A673 (cell line): ENCODE data around the gene LTBP2. TPM values are rescaled to one million over a fixed set of nuclear protein-coding genes. Genes with fewer than 3 reads are reported as not detected.

Source experiments
- BruUV-seq: library from RNA; stranded (reverse); fragments of 400-500 nt; replicated peaks from 2 replicates; lab custom pipeline; 2021; lab: Mats Ljungman, UMichigan
- CTCF ChIA-PET: fragments of 300-600 bp; sonication (Branson Sonifier 250); formaldehyde crosslinking; loops from one replicate; lab custom pipeline; 2022; ENCODE audit warnings: antibody characterized with exemption; lab: Charles Lee
- POLR2A ChIA-PET: fragments of 300-600 bp; sonication (Branson Sonifier 250); formaldehyde crosslinking; loops from one replicate; lab custom pipeline; 2022; ENCODE audit warnings: antibody characterized with exemption; ENCODE audit not compliant: low non-redundant PET; lab: Charles Lee
- DNase-seq: peaks from one replicate; pipeline ENCODE4 v3.0.0-alpha.2; 2015; ENCODE audit warnings: low spot score
- H3K27ac ChIP-seq: fragments of 200-600 bp; sonication (generic); 2 replicates; pipeline ENCODE4 v1.5.1; 2016; ENCODE audit warnings: mixed run types, low read depth, mild to moderate bottlenecking, mixed read lengths, antibody characterized with exemption, low read length; ENCODE audit not compliant: poor library complexity, severe bottlenecking
- H3K27me3 ChIP-seq: fragments of 200-600 bp; sonication (generic); replicated peaks from 2 replicates; pipeline ENCODE4 v1.6.1; 2017; ENCODE audit warnings: mixed run types, low read depth, mild to moderate bottlenecking, mixed read lengths, antibody characterized with exemption, low read length; ENCODE audit not compliant: insufficient read depth, poor library complexity
- H3K36me3 ChIP-seq: fragments of 200-600 bp; sonication (generic); 2 replicates; pipeline ENCODE4 v1.6.1; 2016; ENCODE audit warnings: mixed run types, mild to moderate bottlenecking, mixed read lengths, antibody characterized with exemption, low read length; ENCODE audit not compliant: insufficient read depth, poor library complexity, severe bottlenecking
- H3K4me1 ChIP-seq: fragments of 200-600 bp; sonication (generic); 2 replicates; pipeline ENCODE4 v1.6.1; 2017; ENCODE audit warnings: mixed run types, mild to moderate bottlenecking, mixed read lengths, antibody characterized with exemption, low read length; ENCODE audit not compliant: insufficient read depth, poor library complexity, severe bottlenecking
- H3K4me3 ChIP-seq: fragments of 200-600 bp; sonication (generic); 2 replicates; pipeline ENCODE4 v1.5.1; 2016; ENCODE audit warnings: low read depth, mixed run types, mild to moderate bottlenecking, mixed read lengths, low read length; ENCODE audit not compliant: poor library complexity, severe bottlenecking
- H3K9me3 ChIP-seq: fragments of 200-600 bp; sonication (generic); 2 replicates; pipeline ENCODE4 v1.6.1; 2016; ENCODE audit warnings: mixed run types, low read depth, mild to moderate bottlenecking, mixed read lengths, antibody characterized with exemption, low read length; ENCODE audit not compliant: poor library complexity, severe bottlenecking
- EZH2 ChIP-seq: fragments of 200-600 bp; sonication (generic); IDR thresholded peaks from 2 replicates; pipeline ENCODE4 v1.6.1; 2017; ENCODE audit warnings: borderline replicate concordance, low read depth, mild to moderate bottlenecking, mixed read lengths, antibody characterized with exemption, low read length; ENCODE audit not compliant: poor library complexity, severe bottlenecking
- intact Hi-C: fragments of 100-400 bp; cut with micrococcal nuclease; formaldehyde crosslinking; loops from one replicate; pipeline ENCODE4 v1.10.0; 2022; ENCODE audit not compliant: unreplicated experiment
- total RNA-seq: library from RNA; stranded (reverse); gene quantifications from 2 replicates; pipeline ENCODE4 v1.2.3, GENCODE V29; 2021
- TF ChIP-seq, protein P1 (sequence below): fragments of 300-800, 200-600 bp; sonication (generic); conservative IDR thresholded peaks from 2 replicates; pipeline ENCODE4 v1.5.1; 2017; ENCODE audit warnings: low read depth, mild to moderate bottlenecking, antibody characterized with exemption, low read length, moderate library complexity, mixed read lengths

LTBP2 gene
- total RNA-seq, 1 experiment from 2014 or later, result 0.26 TPM

DNA sequence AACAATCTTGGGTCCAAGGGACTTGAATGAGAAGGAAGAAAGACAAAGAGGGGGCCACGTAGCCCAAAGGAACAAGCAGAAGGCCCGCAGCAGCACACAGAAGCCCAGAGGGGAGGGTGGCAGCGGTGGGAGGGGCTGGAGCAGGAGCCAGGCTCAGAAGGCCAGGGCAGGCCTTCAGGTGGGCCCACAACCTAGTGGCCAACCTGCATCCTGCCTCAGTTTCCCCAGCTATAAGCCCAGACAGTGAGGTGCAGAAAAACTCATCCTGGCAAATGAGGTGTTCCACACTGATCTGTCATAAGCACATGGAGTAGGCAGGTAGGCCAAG lies 34.1 kb downstream of the LTBP2 start:
- TF ChIP-seq EZH2, result no peak
- TF ChIP-seq, protein P1, sequence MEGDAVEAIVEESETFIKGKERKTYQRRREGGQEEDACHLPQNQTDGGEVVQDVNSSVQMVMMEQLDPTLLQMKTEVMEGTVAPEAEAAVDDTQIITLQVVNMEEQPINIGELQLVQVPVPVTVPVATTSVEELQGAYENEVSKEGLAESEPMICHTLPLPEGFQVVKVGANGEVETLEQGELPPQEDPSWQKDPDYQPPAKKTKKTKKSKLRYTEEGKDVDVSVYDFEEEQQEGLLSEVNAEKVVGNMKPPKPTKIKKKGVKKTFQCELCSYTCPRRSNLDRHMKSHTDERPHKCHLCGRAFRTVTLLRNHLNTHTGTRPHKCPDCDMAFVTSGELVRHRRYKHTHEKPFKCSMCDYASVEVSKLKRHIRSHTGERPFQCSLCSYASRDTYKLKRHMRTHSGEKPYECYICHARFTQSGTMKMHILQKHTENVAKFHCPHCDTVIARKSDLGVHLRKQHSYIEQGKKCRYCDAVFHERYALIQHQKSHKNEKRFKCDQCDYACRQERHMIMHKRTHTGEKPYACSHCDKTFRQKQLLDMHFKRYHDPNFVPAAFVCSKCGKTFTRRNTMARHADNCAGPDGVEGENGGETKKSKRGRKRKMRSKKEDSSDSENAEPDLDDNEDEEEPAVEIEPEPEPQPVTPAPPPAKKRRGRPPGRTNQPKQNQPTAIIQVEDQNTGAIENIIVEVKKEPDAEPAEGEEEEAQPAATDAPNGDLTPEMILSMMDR, result no peak
- intact Hi-C loops, result no loop called here
- POLR2A ChIA-PET, result no interaction called here
- Histone ChIP-seq H3K27ac (no peak overlapping the region), H3K36me3 (no peaks in the 10 kb centered on the region), H3K27me3 (no peaks in the 10 kb centered on the region), H3K9me3 (no peaks in the 10 kb centered on the region), H3K4me3 (no peak overlapping the region), H3K4me1 (no peaks in the 10 kb centered on the region)
- no TSS peak for BruUV-seq
- DNase-seq, result no peak
- CTCF ChIA-PET, result no interaction called here

DNA sequence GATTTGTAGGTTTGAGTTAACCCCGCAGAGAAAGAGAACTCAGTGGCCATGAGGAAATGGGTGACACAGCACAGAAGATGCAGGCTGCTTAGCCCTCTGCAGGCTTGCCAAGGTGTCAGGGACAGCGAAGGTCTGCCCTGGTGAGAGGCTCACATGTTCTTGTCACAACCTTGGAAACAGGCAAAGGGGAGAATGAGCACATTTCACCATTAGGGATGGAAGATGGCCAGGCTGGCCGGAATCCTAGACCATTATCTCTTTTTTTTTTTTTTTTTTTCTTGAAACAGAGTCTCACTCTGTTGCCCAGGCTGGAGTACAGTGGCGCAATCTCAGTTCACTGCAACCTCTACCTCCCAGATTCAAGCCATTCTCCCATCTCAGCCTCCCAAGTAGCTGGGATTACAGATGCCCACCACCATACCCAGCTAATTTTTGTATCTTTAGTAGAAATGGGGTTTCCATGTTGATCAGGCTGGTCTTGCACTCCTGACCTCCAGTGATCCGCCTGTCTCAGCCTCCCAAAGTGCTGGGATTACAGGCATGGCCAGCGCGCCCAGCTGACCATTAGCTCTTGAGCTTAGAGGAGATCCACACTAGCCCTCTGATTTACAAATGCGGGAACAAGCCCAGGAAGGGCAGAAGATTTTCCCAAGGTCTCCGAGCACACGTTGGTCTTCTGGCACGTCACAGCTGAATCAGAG lies 34.6 kb downstream of the LTBP2 start:
- intact Hi-C loops, result no loop called here
- Histone ChIP-seq H3K4me3 (no peak overlapping the region), H3K4me1 (no peaks in the 10 kb centered on the region), H3K27me3 (no peaks in the 10 kb centered on the region), H3K36me3 (no peaks in the 10 kb centered on the region), H3K9me3 (no peaks in the 10 kb centered on the region), H3K27ac (no peak overlapping the region)
- ChIA-PET POLR2A (no interaction called here), CTCF (no interaction called here)
- TF ChIP-seq, protein P1, result no peak
- TF ChIP-seq EZH2, result no peak
- BruUV-seq, result no TSS peak
- no peak for DNase-seq

DNA sequence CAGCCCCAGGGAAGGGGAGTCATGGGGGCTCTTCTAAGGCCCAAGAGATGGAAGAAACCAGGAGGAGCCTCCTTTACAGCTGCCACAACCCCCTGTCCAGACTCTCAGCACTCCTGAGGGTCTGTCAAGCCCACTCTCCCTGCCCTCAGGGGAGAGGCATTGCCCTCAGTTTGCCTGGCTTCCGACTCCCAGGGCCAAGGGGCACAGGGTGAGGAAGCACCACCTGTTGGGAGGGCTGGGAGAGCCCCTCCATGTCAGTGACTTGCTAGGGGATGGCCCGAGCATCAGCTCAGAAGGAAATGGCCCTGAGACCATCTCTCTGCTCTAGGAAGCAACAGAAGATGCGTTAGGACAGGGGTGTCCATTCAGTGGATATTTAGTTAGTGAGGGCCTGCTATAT lies 36.1 kb downstream of the LTBP2 start:
- DNase-seq, result no peak
- no peak for TF ChIP-seq EZH2
- TF ChIP-seq, protein P1, result no peak
- CTCF ChIA-PET, result interaction anchor here (0.6 kb wide), 1 partner anchor 33 kb away, joined by 3 read pairs; no protein-coding TSS in a partner anchor

More for the DNA sequence above, 36.1 kb downstream of the LTBP2 start:
- Histone ChIP-seq H3K9me3 (no peaks in the 10 kb centered on the region), H3K27me3 (no peaks in the 10 kb centered on the region), H3K36me3 (no peaks in the 10 kb centered on the region), H3K27ac (no peak overlapping the region), H3K4me3 (no peak overlapping the region), H3K4me1 (peaks cover 7% of the 10 kb centered on the region)
- intact Hi-C loops, result no loop called here
- BruUV-seq, result no TSS peak
- POLR2A ChIA-PET, result no interaction called here
